ENCODE data around the gene CYP27C1. TPM values are rescaled to one million over a fixed set of nuclear protein-coding genes. Genes with fewer than 3 reads are reported as not detected.

Gene CYP27C1
- total and polyA plus RNA-seq, 9 of the 15 experiments (the other 6 are each of a cell fraction or from before 2014, with no cell fraction given), result not detected

DNA sequence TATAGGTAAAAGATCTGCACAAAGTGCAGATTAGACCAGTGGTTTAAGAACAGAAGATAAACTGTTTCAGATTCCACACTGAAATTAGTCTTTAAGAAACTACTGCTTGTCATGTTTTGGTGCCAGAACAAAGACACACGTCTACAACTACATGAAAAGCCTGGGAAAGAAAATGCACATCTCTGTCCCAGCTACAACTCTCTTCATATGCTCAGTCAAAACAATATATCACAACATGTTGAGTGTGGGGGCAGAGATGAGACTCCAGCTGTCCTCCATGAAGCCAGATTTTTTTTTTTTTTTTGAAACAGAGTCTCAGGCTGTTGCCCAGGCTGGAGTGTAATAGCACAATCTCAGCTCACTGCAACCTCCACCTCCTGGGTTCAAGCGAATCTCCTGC, 60.6 kb downstream of the CYP27C1 start (continued):
- no peak for TF ChIP-seq CXXC5 (CRISPR knock-in tag; IDR thresholded peaks at IDR 0.05)

DNA sequence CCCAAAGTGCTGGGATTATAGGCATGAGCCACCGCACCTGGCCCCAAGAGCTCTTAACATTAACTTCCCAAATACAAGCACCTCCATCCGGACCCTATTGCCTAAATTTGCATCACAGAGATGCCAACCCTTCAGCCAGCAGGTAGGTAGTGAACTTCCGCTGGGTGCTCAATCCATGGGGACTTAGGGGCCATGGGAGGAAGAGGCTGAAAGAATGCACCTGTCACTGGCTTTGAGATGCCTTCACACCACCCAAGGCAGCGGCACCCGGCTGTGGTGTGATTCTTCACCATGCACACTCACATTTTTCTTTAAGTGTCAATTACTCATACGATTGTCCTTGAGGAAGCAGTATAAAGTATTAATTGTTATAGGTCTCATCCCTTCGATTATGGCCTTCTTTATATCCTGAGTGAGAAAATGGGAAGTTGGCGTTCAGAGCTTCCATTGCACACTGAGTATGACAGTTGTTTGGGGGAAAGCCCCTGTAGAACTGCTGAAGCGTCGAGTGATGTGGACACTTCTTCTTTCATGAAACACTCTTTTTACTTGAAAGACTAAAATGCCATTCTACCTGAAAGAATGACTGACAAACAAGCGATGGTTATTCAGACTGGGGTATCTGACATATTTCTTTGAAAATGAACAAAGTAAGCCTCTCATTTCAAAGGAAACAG, 61.3 kb downstream of the CYP27C1 start:
- Histone ChIP-seq H3K36me3 (ENCODE audit: control insufficient read depth, insufficient read depth, low read length) (no peaks in the 10 kb centered on the region), H3K4me1 (replicated peaks in 1 of 2; ENCODE audit: control insufficient read depth in 2 of 2, insufficient read depth in 2 of 2, low read length in 2 of 2) (no peaks in the 10 kb centered on the region), H4K20me1 (replicated peaks; ENCODE audit: control insufficient read depth, insufficient read depth, low read length) (no peaks in the 10 kb centered on the region; the same call in 1 of the 2 replicates), H3K9ac (ENCODE audit: insufficient read depth in 1 of 2, low read depth in 2 of 2, low read length in 2 of 2) (no peak overlapping the region), H3K9me1 (ENCODE audit: control insufficient read depth, insufficient read depth, low read length) (no peaks in the 10 kb centered on the region), H3K4me3 (no peak overlapping the region), H3K27ac (ENCODE audit: extremely low read depth, low read depth, low read length) (no peak overlapping the region), H3K4me2 (ENCODE audit: insufficient read depth, low read length) (no peak overlapping the region), H3K27me3 (ENCODE audit: control insufficient read depth in 2 of 2, insufficient read depth in 2 of 2, low read length in 2 of 2) (peaks cover 3 to 41% of the 10 kb centered on the region in 2 experiments), H2AFZ (ENCODE audit: low read depth, low read length) (no peak overlapping the region), H3K9me3 (replicated peaks; ENCODE audit: control insufficient read depth, insufficient read depth, low read depth, low read length) (no peaks in the 10 kb centered on the region), H3K79me2 (ENCODE audit: control insufficient read depth, insufficient read depth, low read length) (no peaks in the 10 kb centered on the region)
- FAIRE-seq, result no peak
- no peak for DNase-seq (ENCODE audit: extremely low read depth in 1 of 4, low spot score in 3 of 4)
- CTCF ChIA-PET (ENCODE audit: low intra/inter-chr PET ratio), result no interaction called here
- no TSS peak for BruUV-seq (replicated peaks)
- POLR2A ChIA-PET, result interaction anchor here (0.6 kb wide), 1 partner anchor 58 kb away, joined by 3 read pairs; no protein-coding TSS in a partner anchor
- in situ Hi-C loops (cut with MboI), result no loop called here
- intact Hi-C loops (cut with micrococcal nuclease), result no loop called here
- ATAC-seq, result no peak
- WGBS (ENCODE audit: insufficient coverage, low coverage, missing lambda C conversion rate), result 2% methylated on average over 11 of the region's 11 CpGs
- TF ChIP-seq ZNF561 (CRISPR knock-in tag; conservative IDR thresholded peaks at IDR 0.05) (no peak), FOXP1 (CRISPR knock-in tag; IDR thresholded peaks at IDR 0.05) (no peak), ZNF41 (CRISPR knock-in tag; conservative IDR thresholded peaks at IDR 0.05) (no peak), MTF1 (CRISPR knock-in tag; IDR thresholded peaks at IDR 0.05; ENCODE audit: borderline replicate concordance) (no peak), TSC22D4 (tag; IDR thresholded peaks at IDR 0.05) (no peak), GTF2E2 (tag; IDR thresholded peaks at IDR 0.05) (no peak), RNF2 (IDR thresholded peaks at IDR 0.05) (no peak), ZNF717 (CRISPR knock-in tag; IDR thresholded peaks at IDR 0.05) (no peak), HDAC8 (tag; IDR thresholded peaks at IDR 0.05) (no peak), TFAM (CRISPR knock-in tag; conservative IDR thresholded peaks at IDR 0.05) (no peak), ZNF274 (IDR thresholded peaks at IDR 0.05; ENCODE audit: borderline replicate concordance, low read depth, low read length) (no peak), ZNF217 (CRISPR knock-in tag; IDR thresholded peaks at IDR 0.05) (no peak), ERF (CRISPR knock-in tag; IDR thresholded peaks at IDR 0.05) (no peak), TRIM24 (IDR thresholded peaks at IDR 0.05) (no peak), CBX3 (IDR thresholded peaks at IDR 0.05; ENCODE audit: borderline replicate concordance in 1 of 2, low read length in 2 of 2) (no peak), ATF1 (CRISPR knock-in tag; IDR thresholded peaks at IDR 0.05) (no peak), ATF1 (tag; IDR thresholded peaks at IDR 0.05) (no peak), EP400 (IDR thresholded peaks at IDR 0.05) (no peak)
- TF ChIP-seq, protein P1, sequence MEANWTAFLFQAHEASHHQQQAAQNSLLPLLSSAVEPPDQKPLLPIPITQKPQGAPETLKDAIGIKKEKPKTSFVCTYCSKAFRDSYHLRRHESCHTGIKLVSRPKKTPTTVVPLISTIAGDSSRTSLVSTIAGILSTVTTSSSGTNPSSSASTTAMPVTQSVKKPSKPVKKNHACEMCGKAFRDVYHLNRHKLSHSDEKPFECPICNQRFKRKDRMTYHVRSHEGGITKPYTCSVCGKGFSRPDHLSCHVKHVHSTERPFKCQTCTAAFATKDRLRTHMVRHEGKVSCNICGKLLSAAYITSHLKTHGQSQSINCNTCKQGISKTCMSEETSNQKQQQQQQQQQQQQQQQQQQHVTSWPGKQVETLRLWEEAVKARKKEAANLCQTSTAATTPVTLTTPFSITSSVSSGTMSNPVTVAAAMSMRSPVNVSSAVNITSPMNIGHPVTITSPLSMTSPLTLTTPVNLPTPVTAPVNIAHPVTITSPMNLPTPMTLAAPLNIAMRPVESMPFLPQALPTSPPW (CRISPR knock-in tag; IDR thresholded peaks at IDR 0.05), result no peak
